H9 (cell line): ENCODE results near the gene EXD2. TPM values are rescaled to one million over a fixed set of nuclear protein-coding genes. Genes with fewer than 3 reads are reported as not detected.

ENCODE experiments used
- DNase-seq: peaks from one replicate; pipeline ENCODE4 v3.0.0-alpha.2; 2017
- H2AFZ ChIP-seq: one replicate; pipeline ENCODE4 v1.6.1; 2013; ENCODE audit warnings: mild to moderate bottlenecking, low read length, control low read depth, moderate library complexity
- H2AK5ac ChIP-seq: 2 replicates; pipeline ENCODE4 v1.6.1; 2013; ENCODE audit warnings: low read length, control low read depth, mixed read lengths; ENCODE audit not compliant: insufficient read length
- H2BK120ac ChIP-seq: one replicate; pipeline ENCODE4 v1.6.1; 2013; ENCODE audit warnings: low read depth, mild to moderate bottlenecking, low read length, control low read depth, inconsistent platforms; ENCODE audit not compliant: poor library complexity, severe bottlenecking
- H2BK12ac ChIP-seq: 2 replicates; pipeline ENCODE4 v1.6.1; 2013; ENCODE audit warnings: low read length, control low read depth, mixed read lengths, low read depth; ENCODE audit not compliant: insufficient read length
- H2BK15ac ChIP-seq: 2 replicates; pipeline ENCODE4 v1.6.1; 2013; ENCODE audit warnings: low read depth, low read length, control low read depth
- H2BK20ac ChIP-seq: one replicate; pipeline ENCODE4 v1.6.1; 2013; ENCODE audit warnings: low read depth, mild to moderate bottlenecking, low read length, control low read depth, inconsistent platforms; ENCODE audit not compliant: poor library complexity, severe bottlenecking
- H2BK5ac ChIP-seq: 2 replicates; pipeline ENCODE4 v1.6.1; 2013; ENCODE audit warnings: low read length, control low read depth, mixed read lengths; ENCODE audit not compliant: insufficient read length
- H3K14ac ChIP-seq: 2 replicates; pipeline ENCODE4 v1.6.1; 2013; ENCODE audit warnings: low read length, control low read depth; ENCODE audit not compliant: insufficient read depth
- H3K18ac ChIP-seq: 2 replicates; pipeline ENCODE4 v1.6.1; 2013; ENCODE audit warnings: low read depth, mild to moderate bottlenecking, mixed read lengths, low read length, control low read depth; ENCODE audit not compliant: insufficient read length
- H3K23ac ChIP-seq: 2 replicates; pipeline ENCODE4 v1.6.1; 2013; ENCODE audit warnings: low read length, control low read depth, mixed read lengths, low read depth; ENCODE audit not compliant: insufficient read length
- H3K23me2 ChIP-seq: 2 replicates; pipeline ENCODE4 v1.6.1; 2013; ENCODE audit warnings: low read depth, mild to moderate bottlenecking, mixed read lengths, low read length, control low read depth; ENCODE audit not compliant: insufficient read length, poor library complexity, severe bottlenecking
- H3K27ac ChIP-seq: 2 replicates; pipeline ENCODE4 v1.5.1; 2013; ENCODE audit warnings: low read length, control low read depth, mixed read lengths, low read depth; ENCODE audit not compliant: insufficient read length
- H3K27me3 ChIP-seq: 2 replicates; pipeline ENCODE4 v1.6.1; 2013; ENCODE audit warnings: low read length, control low read depth, inconsistent platforms; ENCODE audit not compliant: insufficient read depth
- H3K4ac ChIP-seq: 2 replicates; pipeline ENCODE4 v1.6.1; 2013; ENCODE audit warnings: low read depth, mild to moderate bottlenecking, control low read depth, inconsistent platforms, low read length, moderate library complexity
- H3K4me1 ChIP-seq: 2 replicates; pipeline ENCODE4 v1.6.1; 2013; ENCODE audit warnings: low read length, control low read depth, inconsistent platforms; ENCODE audit not compliant: insufficient read depth
- H3K4me2 ChIP-seq: 2 replicates; pipeline ENCODE4 v1.6.1; 2013; ENCODE audit warnings: low read length, control low read depth, mixed read lengths; ENCODE audit not compliant: insufficient read length, insufficient read depth
- H3K56ac ChIP-seq: 2 replicates; pipeline ENCODE4 v1.6.1; 2013; ENCODE audit warnings: low read depth, mild to moderate bottlenecking, mixed read lengths, low read length, control low read depth; ENCODE audit not compliant: insufficient read length
- H3K79me1 ChIP-seq: 2 replicates; pipeline ENCODE4 v1.6.1; 2013; ENCODE audit warnings: low read depth, mild to moderate bottlenecking, moderate library complexity, low read length, control low read depth, inconsistent platforms; ENCODE audit not compliant: insufficient read depth, poor library complexity, severe bottlenecking
- H3K79me2 ChIP-seq: 2 replicates; pipeline ENCODE4 v1.6.1; 2013; ENCODE audit warnings: low read length, control low read depth, inconsistent platforms; ENCODE audit not compliant: insufficient read depth
- H3K9ac ChIP-seq: 2 replicates; pipeline ENCODE4 v1.6.1; 2013; ENCODE audit warnings: low read length, control low read depth, mixed read lengths; ENCODE audit not compliant: insufficient read length; ENCODE audit errors: extremely low read depth
- H3K9me3 ChIP-seq: one replicate; pipeline ENCODE4 v1.6.1; 2013; ENCODE audit warnings: low read depth, low read length, inconsistent platforms; ENCODE audit not compliant: control insufficient read depth
- H3T11ph ChIP-seq: one replicate; pipeline ENCODE4 v1.6.1; 2013; ENCODE audit warnings: mild to moderate bottlenecking, low read length, control low read depth, inconsistent platforms
- H4K20me1 ChIP-seq: one replicate; pipeline ENCODE4 v1.6.1; 2013; ENCODE audit not compliant: control insufficient read depth, insufficient read length, insufficient read depth
- H4K5ac ChIP-seq: 2 replicates; pipeline ENCODE4 v1.6.1; 2013; ENCODE audit warnings: low read depth, mild to moderate bottlenecking, mixed read lengths, low read length, control low read depth; ENCODE audit not compliant: insufficient read length
- H4K8ac ChIP-seq: replicated peaks from 2 replicates; pipeline ENCODE4 v1.6.1; 2013; ENCODE audit warnings: low read length, control low read depth, mixed read lengths, low read depth; ENCODE audit not compliant: insufficient read length
- H4K91ac ChIP-seq: 2 replicates; pipeline ENCODE4 v1.6.1; 2013; ENCODE audit warnings: low read depth, mild to moderate bottlenecking, moderate library complexity, mixed read lengths, low read length, control low read depth; ENCODE audit not compliant: insufficient read length
- H3K27ac Mint-ChIP-seq, 3 experiments: 2 replicates in 2 of 3; 3 replicates in 1 of 3; pipeline ENCODE4 v1.8.0; 2020 to 2021; ENCODE audit warnings: mixed read lengths in 3 of 3, mild to moderate bottlenecking in 1 of 3, moderate library complexity in 1 of 3
- H3K27me3 Mint-ChIP-seq: 2 replicates; pipeline ENCODE4 v1.8.0; 2021; ENCODE audit warnings: low read depth, mild to moderate bottlenecking, moderate library complexity, mixed read lengths
- H3K36me3 Mint-ChIP-seq, 3 experiments: 2 replicates in 2 of 3; 3 replicates in 1 of 3; pipeline ENCODE4 v1.8.0; 2020 to 2021; ENCODE audit warnings: low read depth in 3 of 3, mixed read lengths in 3 of 3; ENCODE audit not compliant: insufficient read depth in 1 of 3
- H3K4me1 Mint-ChIP-seq, 2 experiments: 2 replicates each; pipeline ENCODE4 v1.8.0; 2020; ENCODE audit warnings: mixed read lengths in 2 of 2
- H3K4me3 Mint-ChIP-seq, 2 experiments: 2 replicates in 1 of 2; 3 replicates in 1 of 2; pipeline ENCODE4 v1.8.0; 2020 to 2021; ENCODE audit warnings: mild to moderate bottlenecking in 2 of 2, mixed read lengths in 2 of 2, moderate library complexity in 1 of 2
- H3K9me3 Mint-ChIP-seq, 2 experiments: 2 replicates in 1 of 2; 3 replicates in 1 of 2; pipeline ENCODE4 v1.8.0; 2020; ENCODE audit warnings: mild to moderate bottlenecking in 2 of 2, mixed read lengths in 2 of 2, moderate library complexity in 1 of 2
- WGBS: extraction: QIAGEN DNeasy Blood & Tissue Kit; methylation state at CpG from one replicate; pipeline ENCODE4 v1.1.7; 2013; ENCODE audit warnings: missing lambda C conversion rate, low lambda C conversion rate, mixed read lengths; ENCODE audit not compliant: insufficient read length; ENCODE audit errors: extremely low coverage; 5-methylcytosine and 5-hydroxymethylcytosine counted together
- total RNA-seq: library from RNA; stranded (reverse); gene quantifications from 2 replicates; pipeline ENCODE4 v1.2.1, GENCODE V29; 2021
- TF ChIP-seq, protein P1 (sequence below): fragments of 200-600 bp; sonication (generic); conservative IDR thresholded peaks from 3 replicates; pipeline ENCODE4 v1.8.0; 2021; ENCODE audit warnings: antibody characterized with exemption, mild to moderate bottlenecking

EXD2 gene
- total RNA-seq, 1 experiment from 2014 or later, result 19.6 TPM

GRCh38 chr14:69152181-69152901, 39.0 kb upstream of the EXD2 start:
- WGBS, result no CpG with 5 or more reads among the region's 38 CpGs
- H3K4me1 ChIP-seq, result peaks cover 4% of the 10 kb centered on the region; the same call in 1 of the 2 replicates
- Mint-ChIP-seq H3K27me3 (peaks cover 13% of the 10 kb centered on the region), H3K36me3 (peaks cover 4 to 6% (median 6%) of the 10 kb centered on the region in 3 experiments; a peak in 6 of 7 replicates), H3K4me1 (peaks cover 17 to 27% of the 10 kb centered on the region in 2 experiments), H3K9me3 (0 out of 5 replicates have a peak, but pooled peaks cover 0 to 2% of the 10 kb centered on the region in 2 experiments), H3K27ac (peak overlapping the region; percentile 61 to 84 (median 81); a peak in 4 of 7 replicates), H3K4me3 (peak overlapping the region; percentile 88 to 91)
- no peak overlapping the region for H2BK5ac ChIP-seq
- peak overlapping the region; percentile 99 for H3K4me2 ChIP-seq
- H4K5ac ChIP-seq, result no peak overlapping the region
- no peak overlapping the region for H4K91ac ChIP-seq
- H3K4ac ChIP-seq, result no peak overlapping the region
- peaks cover 6% of the 10 kb centered on the region for H3K79me1 ChIP-seq
- H3K14ac ChIP-seq, result peak overlapping the region; percentile 43; the same call in 1 of the 2 replicates
- H3K27me3 ChIP-seq, result no peaks in the 10 kb centered on the region; the same call in 1 of the 2 replicates
- H3K23me2 ChIP-seq, result peaks cover 16% of the 10 kb centered on the region
- peak overlapping the region; percentile 73 for H3K9ac ChIP-seq
- no peak overlapping the region for H2BK20ac ChIP-seq
- no peak overlapping the region for H3K56ac ChIP-seq
- H2AFZ ChIP-seq, result no peak overlapping the region
- no peak overlapping the region for H3K18ac ChIP-seq
- no peak overlapping the region for H2BK12ac ChIP-seq
- H4K8ac ChIP-seq, result no peak overlapping the region
- H3T11ph ChIP-seq, result no peak overlapping the region
- H4K20me1 ChIP-seq, result no peaks in the 10 kb centered on the region
- DNase-seq, result peak; percentile 74
- no peak overlapping the region for H2BK120ac ChIP-seq
- no peak overlapping the region for H3K27ac ChIP-seq
- no peak overlapping the region for H2BK15ac ChIP-seq
- H3K9me3 ChIP-seq, result no peaks in the 10 kb centered on the region
- no peak overlapping the region for H3K23ac ChIP-seq
- H3K79me2 ChIP-seq, result peaks cover 2% of the 10 kb centered on the region; the same call in 1 of the 2 replicates
- H2AK5ac ChIP-seq, result no peak overlapping the region
- TF ChIP-seq, protein P1, sequence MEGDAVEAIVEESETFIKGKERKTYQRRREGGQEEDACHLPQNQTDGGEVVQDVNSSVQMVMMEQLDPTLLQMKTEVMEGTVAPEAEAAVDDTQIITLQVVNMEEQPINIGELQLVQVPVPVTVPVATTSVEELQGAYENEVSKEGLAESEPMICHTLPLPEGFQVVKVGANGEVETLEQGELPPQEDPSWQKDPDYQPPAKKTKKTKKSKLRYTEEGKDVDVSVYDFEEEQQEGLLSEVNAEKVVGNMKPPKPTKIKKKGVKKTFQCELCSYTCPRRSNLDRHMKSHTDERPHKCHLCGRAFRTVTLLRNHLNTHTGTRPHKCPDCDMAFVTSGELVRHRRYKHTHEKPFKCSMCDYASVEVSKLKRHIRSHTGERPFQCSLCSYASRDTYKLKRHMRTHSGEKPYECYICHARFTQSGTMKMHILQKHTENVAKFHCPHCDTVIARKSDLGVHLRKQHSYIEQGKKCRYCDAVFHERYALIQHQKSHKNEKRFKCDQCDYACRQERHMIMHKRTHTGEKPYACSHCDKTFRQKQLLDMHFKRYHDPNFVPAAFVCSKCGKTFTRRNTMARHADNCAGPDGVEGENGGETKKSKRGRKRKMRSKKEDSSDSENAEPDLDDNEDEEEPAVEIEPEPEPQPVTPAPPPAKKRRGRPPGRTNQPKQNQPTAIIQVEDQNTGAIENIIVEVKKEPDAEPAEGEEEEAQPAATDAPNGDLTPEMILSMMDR, result no peak
